Testis (tissue), 3 donors: Measurements from ENCODE around the gene PRKCA. TPM values are rescaled to one million over a fixed set of nuclear protein-coding genes. Genes with fewer than 3 reads are reported as not detected.

ENCODE experiments used
- DNase-seq: peaks from one replicate; pipeline ENCODE4 v3.0.0-alpha.2; 2019
- H3K27ac ChIP-seq, 2 donors: fragments of 200-600 bp; sonication (generic); one replicate each; pipeline ENCODE4 v1.5.1; 2019
- H3K27me3 ChIP-seq: fragments of 200-600 bp; sonication (generic); one replicate; pipeline ENCODE4 v1.5.1; 2019
- H3K36me3 ChIP-seq: fragments of 200-600 bp; sonication (generic); one replicate; pipeline ENCODE4 v1.5.1; 2017; ENCODE audit warnings: low read depth; ENCODE audit errors: missing control alignments
- H3K4me1 ChIP-seq: fragments of 200-600 bp; sonication (generic); one replicate; pipeline ENCODE4 v1.5.1; 2019
- H3K4me3 ChIP-seq, 2 donors: fragments of 200-600 bp; sonication (generic); one replicate each; pipeline ENCODE4 v1.5.1; 2017 to 2019
- H3K9me3 ChIP-seq: fragments of 200-600 bp; sonication (generic); one replicate; pipeline ENCODE4 v1.5.1; 2017
- POLR2A ChIP-seq: fragments of 450-650 bp; IDR thresholded peaks from one replicate; pipeline ENCODE4 v1.6.1; 2017; ENCODE audit warnings: antibody characterized with exemption, mild to moderate bottlenecking, moderate library complexity
- WGBS, 2 donors: methylation state at CpG; one replicate each; pipeline ENCODE4 v1.1.5; 2018; 5-methylcytosine and 5-hydroxymethylcytosine counted together
- intact Hi-C: fragments of 100-400 bp; cut with DNase I; formaldehyde crosslinking; loops from one replicate; pipeline ENCODE4 v1.15.1; 2023; ENCODE audit warnings: low total_unique reads
- polyA plus RNA-seq: library from polyadenylated mRNA; stranded (reverse); fragments of 350-450 nt; fragmentation: Illumina TruSeq; extraction: RNeasy Lipid Tissue Mini Kit (QIAGEN cat#74804); gene quantifications from one replicate; pipeline ENCODE4 v1.2.3, GENCODE V29; 2014; ENCODE audit warnings: low read depth, low replicate concordance; ENCODE audit not compliant: insufficient read depth
- total RNA-seq, 2 donors: library from RNA; depleted of rRNA; stranded (reverse); fragments of >200 nt; gene quantifications; one replicate each; pipeline ENCODE4 v1.2.3, GENCODE V29; 2016
- TF ChIP-seq, protein P1 (sequence below), 3 experiments: fragments of 450-650 bp in 2 of 3; fragments of 200-600 bp in 1 of 3; sonication (generic) in 1 of 3; IDR thresholded peaks; one replicate each; pipeline ENCODE4 v1.5.1; 2016 to 2019; ENCODE audit warnings: antibody characterized with exemption in 3 of 3, mild to moderate bottlenecking in 2 of 3, moderate library complexity in 1 of 3

PRKCA gene
- total and polyA plus RNA-seq, 3 donors from 2014 or later: 6.8 to 22.9 (median 15.4) TPM

DNA sequence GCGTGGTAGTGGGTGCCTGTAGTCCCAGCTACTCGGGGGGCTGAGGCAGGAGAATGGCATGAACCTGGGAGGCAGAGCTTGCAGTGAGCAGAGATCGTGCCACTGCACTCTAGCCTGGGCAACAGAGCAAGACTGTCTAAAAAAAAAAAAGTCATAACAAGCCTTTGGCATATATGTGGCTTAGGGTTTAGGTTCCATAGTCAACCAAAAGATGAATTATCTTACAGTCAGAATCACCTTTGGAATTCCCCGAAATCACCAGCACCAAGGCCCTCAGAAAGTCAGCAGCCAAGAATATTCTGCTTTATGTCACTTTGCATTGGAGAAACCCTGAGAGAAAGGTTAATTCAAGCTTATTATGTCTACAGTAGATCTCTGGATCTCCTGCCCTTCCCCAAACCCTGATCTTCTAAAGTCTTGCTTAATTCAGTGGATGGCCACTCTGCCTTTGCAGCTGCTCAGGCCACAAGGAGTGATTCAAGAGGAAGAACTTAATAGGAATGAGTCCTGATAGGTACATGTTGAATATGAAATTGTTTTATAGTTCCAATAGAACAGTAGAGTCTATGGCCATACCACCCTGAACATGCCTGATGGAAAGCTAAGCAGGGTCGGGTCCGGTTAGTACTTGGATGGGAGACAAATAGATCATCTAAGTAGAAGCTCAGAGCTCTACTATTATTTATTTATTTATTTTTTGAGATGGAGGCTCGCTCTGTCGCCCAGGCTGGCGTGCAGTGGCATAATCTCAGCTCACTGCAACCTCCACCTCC, 336.5 kb downstream of the PRKCA start:
- Histone ChIP-seq H3K9me3 (no peaks in the 10 kb centered on the region), H3K27me3 (no peaks in the 10 kb centered on the region), H3K4me1 (no peaks in the 10 kb centered on the region), H3K27ac (no peak overlapping the region), H3K4me3 (no peak overlapping the region), H3K36me3 (no peaks in the 10 kb centered on the region)
- WGBS, 2 donors: 89 to 93% methylated on average over 9 of the region's 9 CpGs
- intact Hi-C loops: no loop called here
- no peak for TF ChIP-seq POLR2A
- TF ChIP-seq, protein P1, sequence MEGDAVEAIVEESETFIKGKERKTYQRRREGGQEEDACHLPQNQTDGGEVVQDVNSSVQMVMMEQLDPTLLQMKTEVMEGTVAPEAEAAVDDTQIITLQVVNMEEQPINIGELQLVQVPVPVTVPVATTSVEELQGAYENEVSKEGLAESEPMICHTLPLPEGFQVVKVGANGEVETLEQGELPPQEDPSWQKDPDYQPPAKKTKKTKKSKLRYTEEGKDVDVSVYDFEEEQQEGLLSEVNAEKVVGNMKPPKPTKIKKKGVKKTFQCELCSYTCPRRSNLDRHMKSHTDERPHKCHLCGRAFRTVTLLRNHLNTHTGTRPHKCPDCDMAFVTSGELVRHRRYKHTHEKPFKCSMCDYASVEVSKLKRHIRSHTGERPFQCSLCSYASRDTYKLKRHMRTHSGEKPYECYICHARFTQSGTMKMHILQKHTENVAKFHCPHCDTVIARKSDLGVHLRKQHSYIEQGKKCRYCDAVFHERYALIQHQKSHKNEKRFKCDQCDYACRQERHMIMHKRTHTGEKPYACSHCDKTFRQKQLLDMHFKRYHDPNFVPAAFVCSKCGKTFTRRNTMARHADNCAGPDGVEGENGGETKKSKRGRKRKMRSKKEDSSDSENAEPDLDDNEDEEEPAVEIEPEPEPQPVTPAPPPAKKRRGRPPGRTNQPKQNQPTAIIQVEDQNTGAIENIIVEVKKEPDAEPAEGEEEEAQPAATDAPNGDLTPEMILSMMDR (IDR thresholded peaks at IDR 0.05): no peak
- no peak for DNase-seq

DNA sequence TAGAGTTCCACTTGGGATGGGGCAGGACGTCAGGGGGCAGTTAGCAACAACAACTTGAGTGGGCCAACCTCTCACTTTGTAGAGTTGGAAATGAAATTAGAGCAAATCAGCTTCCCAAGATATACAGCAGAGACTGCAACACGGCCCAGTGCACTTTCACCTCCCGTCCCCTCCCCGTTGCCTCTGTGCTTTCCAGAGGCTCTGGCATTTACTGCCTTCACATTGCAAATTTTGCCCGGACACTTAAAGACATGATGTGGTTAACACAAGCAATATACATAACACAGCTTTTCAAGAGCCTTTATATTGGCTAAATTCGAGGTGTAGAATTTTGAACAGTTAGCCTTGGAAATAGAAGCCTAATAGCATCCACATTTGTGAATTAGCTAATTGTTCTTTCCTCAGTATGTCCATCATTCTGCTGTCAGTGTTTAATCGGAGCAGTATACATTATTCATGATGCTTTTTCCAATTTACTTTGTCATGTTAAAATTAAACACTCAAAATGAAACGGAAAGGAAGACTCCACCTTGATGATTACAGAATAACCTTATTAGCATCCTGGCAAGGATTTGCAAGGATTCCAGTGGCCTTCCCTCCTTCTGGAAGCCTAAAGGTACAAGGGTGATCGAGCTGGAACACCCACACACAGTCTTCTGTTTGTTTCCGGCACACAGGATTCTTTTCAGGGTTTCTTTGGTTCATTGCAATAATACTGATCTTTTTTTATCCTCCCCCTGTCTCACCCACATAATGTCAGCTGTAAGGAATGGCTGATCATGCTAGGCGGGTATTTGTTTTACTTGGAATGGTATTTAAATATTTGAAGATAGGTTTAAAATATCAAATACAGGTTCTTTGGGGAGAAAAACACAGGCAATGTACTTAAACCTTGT, 341.6 kb downstream of the PRKCA start:
- Histone ChIP-seq H3K9me3 (no peaks in the 10 kb centered on the region), H3K4me3 (no peak overlapping the region), H3K4me1 (no peaks in the 10 kb centered on the region), H3K36me3 (no peaks in the 10 kb centered on the region), H3K27ac (no peak overlapping the region), H3K27me3 (no peaks in the 10 kb centered on the region)
- no peak for DNase-seq
- intact Hi-C loops: no loop called here
- 53 to 67% methylated on average over 11 of the region's 11 CpGs for WGBS, 2 donors
- no peak for TF ChIP-seq POLR2A
- TF ChIP-seq, protein P1 (IDR thresholded peaks at IDR 0.05): no peak

DNA sequence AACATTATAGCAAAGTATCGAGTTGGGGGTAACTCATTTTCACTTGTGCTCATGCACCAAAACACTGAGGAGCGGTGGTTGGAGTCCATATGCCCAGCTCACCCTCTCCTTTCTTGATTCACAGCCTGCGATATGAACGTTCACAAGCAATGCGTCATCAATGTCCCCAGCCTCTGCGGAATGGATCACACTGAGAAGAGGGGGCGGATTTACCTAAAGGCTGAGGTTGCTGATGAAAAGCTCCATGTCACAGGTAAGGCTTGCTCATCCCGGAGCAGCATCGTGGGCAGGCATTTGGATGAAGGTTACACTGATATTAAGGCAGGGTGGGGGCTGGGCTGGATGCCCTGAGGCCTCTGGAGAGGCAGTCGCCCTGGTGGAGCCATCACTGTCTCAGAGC, 342.8 kb downstream of the PRKCA start:
- Histone ChIP-seq H3K9me3 (no peaks in the 10 kb centered on the region), H3K27me3 (no peaks in the 10 kb centered on the region), H3K27ac (no peak overlapping the region), H3K4me3 (no peak overlapping the region), H3K36me3 (no peaks in the 10 kb centered on the region), H3K4me1 (no peaks in the 10 kb centered on the region)
- intact Hi-C loops: no loop called here
- no peak for DNase-seq
- TF ChIP-seq, protein P1 (IDR thresholded peaks at IDR 0.05): no peak
- TF ChIP-seq POLR2A: no peak
- WGBS, 2 donors: 91 to 96% methylated on average over 9 to 10 of the region's 10 CpGs

DNA sequence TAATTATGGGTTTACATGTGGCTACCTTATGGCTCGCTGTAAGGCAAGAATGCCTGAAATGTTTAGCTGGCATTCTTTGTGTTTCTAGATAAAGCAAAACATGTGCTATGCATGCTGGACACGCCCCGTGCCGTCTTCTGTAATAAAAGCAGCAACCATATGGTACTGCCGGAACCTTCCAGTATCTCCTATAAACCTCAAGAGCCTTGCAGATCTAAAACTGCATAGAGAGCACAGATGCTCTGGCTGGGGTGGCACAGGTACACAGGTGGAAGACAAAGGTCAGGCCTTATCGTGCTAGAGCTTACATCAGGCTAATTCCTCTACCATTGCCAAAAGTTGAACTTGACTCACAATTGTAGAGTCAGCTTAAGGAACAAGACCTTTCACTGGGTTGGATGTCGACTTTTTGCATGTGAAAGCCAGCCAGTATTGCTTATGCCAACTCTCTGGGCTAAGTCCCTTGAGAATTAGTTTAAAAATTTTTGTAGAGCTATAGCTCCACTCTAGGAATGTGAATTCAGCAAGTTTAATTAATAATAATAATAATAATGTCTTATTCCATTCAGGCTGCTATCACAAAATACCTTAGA, 345.1 kb downstream of the PRKCA start:
- no peak overlapping the region for H3K4me3 ChIP-seq
- 91 to 93% methylated on average over 7 of the region's 7 CpGs for WGBS, 2 donors
- DNase-seq: no peak

More for the DNA sequence above, 345.1 kb downstream of the PRKCA start:
- no peaks in the 10 kb centered on the region for H3K4me1 ChIP-seq
- intact Hi-C loops: no loop called here
- no peak overlapping the region for H3K27ac ChIP-seq
- no peaks in the 10 kb centered on the region for H3K27me3 ChIP-seq
- H3K9me3 ChIP-seq: no peaks in the 10 kb centered on the region
- no peaks in the 10 kb centered on the region for H3K36me3 ChIP-seq
- no peak for TF ChIP-seq POLR2A
- TF ChIP-seq, protein P1 (IDR thresholded peaks at IDR 0.05): no peak
